Hepatocyte (in vitro differentiated cells): ENCODE measurements around the gene MCM5.

Experiments
- CTCF ChIP-seq: fragments of 200-600 bp; sonication (generic); IDR thresholded peaks from 2 replicates; pipeline ENCODE4 v1.5.1; 2016; ENCODE audit warnings: antibody characterized with exemption, mild to moderate bottlenecking; ENCODE audit not compliant: poor library complexity
- EZH2 ChIP-seq: fragments of 200-600 bp; sonication (generic); IDR thresholded peaks from 2 replicates; pipeline ENCODE4 v1.6.1; 2016; ENCODE audit warnings: antibody characterized with exemption, mild to moderate bottlenecking, borderline replicate concordance

GRCh38 chr22:35368386-35368785, 31.6 kb upstream of the MCM5 start:
- TF ChIP-seq CTCF = no peak
- no peak for TF ChIP-seq EZH2
